GM18499 (cell line): ENCODE measurements around the gene IGSF21.
"Not testable (repeated sequence)": the region's sequence is repeated elsewhere in the genome, so short reads cannot be mapped to it uniquely, and the experiment has no call there.

ENCODE experiments used
- ATAC-seq: cut with Tn5 transposase; IDR thresholded peaks from one replicate; pipeline ENCODE4 v1.9.1; 2021; ENCODE audit warnings: moderate number of reproducible peaks; ENCODE audit not compliant: insufficient read depth, unreplicated experiment

The IGSF21 gene

DNA sequence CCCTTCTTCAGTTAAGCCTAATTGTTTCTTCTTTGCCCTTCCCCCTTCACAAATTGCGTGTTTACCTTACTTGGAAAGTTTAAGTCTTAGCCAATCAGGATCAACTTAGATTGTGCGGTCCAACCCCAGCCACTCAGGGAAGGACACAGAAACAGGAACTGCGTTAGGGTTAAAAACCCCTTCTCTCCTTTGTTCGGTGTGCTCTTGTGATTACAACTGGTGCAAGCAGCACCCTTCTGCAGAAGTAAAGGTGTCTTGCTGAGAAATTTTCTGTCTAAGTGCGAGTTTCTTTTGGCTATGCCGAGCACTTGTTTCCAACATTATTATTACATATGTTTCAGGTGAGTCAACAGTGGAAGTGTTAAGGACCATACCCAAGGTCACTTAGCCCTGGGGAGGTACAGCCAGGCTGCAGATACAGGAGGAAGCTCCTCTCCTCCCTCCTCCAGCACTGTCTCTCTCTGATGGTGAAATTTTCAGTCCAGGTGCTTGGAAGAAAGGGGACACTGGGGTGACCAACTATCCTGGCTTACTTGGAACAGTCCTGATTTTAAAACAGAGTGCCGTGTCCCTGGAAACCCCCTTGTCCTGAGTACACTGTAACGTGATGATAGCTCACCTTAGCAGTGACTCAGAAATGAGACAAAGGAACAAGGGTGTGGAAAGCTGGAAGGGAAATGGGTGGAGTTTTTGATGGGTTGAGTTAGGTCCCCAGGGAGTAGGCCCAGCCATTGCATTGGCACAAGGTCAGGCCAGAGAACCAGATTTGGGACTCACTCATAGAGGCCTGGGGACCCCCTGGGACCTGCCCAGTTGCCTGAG, 304.4 kb downstream of the IGSF21 start:
- ATAC-seq: no peak

DNA sequence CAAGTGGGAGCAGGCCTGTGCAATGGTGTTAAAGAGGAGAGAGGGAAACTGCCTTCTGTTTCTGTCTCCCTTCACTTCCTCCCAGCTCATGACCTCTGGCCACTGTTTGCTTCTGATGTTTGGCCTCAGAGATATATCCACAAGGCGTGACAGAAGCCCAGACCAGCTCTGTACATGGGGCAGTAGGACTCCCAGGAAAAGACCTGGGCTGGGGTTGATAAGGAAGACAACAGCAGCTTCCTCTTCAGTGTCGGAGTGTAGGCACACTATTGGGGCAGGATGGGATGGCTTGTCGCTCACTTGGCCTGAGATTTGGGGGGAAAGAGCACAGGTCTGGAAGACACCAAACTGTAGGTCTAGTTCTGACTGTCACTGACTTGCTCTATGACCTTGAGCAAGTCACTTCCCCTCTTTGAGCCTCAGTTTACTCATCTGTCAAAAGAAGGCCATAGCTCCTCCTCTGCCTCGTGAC, 305.3 kb downstream of the IGSF21 start:
- no peak for ATAC-seq

GRCh38 chr1:18413541-18414305, 306.1 kb downstream of the IGSF21 start:
- no peak for ATAC-seq

GRCh38 chr1:18414321-18414720, 306.7 kb downstream of the IGSF21 start:
- no peak for ATAC-seq

- no peak for ATAC-seq
Measured at GRCh38 chr1:18414872-18415447, 307.4 kb downstream of the IGSF21 start.

GRCh38 chr1:18415448-18416027, 307.9 kb downstream of the IGSF21 start:
- ATAC-seq: no peak

GRCh38 chr1:18416126-18416525, 308.5 kb downstream of the IGSF21 start:
- not testable (repeated sequence) for ATAC-seq

DNA sequence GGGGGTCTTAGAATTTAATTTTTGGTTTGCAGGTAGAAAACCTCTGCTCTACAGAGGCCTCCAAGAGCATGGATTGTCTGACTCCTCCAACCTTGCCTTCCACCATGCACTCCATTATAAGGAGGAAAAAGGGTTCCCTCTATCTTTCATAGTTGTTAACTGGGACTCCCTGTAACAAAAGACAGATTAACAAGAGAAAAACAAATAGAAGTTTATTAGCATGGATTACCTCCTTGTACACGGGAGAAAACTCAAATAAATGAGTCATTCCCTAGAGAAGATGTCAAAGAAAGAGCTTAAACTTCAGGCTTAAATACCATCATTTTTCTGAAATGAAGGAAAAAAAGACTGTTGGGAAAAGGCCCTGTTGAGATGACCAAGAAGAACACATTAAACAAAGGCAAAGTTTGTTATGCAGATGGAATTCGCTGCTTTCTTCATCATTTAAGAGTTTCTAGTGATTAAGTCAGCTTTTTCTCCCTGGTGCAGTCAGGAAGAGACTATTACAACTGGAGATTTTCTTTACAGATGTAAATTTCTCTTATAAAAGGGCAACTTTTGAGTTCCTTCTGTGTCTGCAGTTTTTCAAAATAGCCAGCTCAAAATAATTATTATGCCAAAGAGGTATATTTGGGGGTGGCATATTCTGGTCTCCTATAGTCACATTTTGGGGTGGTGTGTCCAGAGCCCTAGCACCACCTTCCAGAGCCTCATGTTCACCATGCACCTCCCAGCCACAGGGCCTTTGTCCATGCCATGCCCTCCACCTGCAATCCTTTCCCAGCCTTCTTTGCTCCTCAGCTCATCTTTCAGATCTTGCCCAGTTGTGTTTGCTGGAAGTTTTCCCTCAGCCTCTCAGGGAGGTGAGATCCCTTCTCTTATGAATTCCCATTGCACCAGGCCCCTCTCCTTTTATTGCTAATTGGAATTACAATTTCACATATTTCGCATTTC, 310.0 kb downstream of the IGSF21 start:
- ATAC-seq: no peak

DNA sequence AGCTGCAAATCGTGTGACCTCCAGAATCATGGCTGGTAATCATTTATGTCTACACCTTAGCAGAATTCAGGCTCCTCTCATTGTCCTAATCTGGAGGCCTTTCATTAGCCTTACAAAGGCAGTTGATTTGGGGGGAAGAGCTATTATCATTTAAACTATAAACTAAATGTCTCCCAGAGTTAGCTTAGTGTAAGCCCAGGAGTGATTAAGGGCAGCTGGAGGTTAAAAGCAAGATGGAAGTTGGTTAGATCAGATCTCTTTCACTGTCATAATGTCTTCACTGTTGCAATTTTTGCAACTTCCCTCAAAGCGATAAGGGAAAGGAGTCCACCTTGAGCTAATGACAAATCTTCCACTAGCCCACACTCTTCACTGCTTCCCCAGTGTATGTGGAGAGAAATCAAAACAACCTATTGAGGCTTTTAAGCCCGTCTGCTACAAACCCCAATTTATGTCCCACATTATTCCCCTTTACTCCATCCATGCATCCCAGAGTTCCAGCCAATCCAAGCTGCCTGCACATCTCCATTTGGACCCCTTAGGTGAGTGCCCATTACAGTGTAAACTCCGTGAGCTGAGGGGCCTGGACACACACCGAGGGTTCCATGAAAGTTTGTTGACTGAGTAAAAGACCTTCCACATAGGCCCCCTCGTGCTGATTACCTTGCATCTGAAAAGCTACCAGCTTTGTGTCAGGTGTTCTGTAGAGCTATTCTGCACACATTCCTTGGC, 311.7 kb downstream of the IGSF21 start:
- ATAC-seq: no peak

DNA sequence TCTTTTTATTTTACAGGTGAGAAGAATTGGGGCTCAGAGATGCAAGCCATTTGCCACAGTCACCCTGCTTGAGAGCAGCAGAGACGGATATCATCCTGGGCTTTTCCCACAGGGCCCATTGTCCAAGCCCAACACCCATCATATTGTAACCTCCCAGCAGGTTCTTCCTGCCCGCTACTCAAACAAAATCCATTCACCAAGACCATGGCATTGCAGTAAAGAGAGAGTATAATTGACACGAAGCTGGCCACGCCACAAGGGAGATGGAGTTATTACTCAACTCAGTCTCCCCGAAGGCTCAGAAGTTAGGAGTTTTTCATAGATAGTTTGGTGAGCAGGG, 312.2 kb downstream of the IGSF21 start:
- no peak for ATAC-seq

DNA sequence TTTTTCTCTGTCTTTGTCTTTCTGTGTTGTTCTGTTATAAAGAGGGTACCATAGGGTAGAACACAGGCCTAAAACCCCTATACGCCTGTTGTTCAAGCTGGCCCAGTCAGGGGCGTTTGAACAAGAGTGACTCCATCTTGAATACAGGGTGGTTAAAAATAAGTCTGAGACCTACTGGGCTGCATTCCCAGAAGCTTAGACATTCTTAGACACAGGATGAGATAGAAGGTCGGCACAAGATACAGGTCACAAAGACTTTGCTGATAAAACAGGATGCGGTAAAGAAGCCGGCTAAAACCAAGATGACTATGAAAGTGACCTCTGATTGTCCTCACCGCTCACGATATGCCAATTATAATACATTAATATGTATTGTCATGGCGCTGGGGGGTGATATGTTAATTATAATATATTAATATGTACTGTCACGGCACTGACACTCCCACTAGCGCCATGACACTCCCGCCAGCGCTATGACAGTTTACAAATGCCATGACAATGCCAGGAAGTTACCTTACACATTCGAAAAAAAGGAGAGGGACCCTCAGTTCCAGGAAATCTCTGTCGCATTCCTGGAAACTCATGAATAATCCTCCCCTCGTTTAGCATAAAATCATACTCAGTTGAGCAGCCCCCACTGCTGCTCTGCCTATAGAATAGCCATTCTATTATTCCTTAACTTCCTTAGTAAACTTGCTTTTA, 314.6 kb downstream of the IGSF21 start:
- ATAC-seq: no peak

GRCh38 chr1:18422954-18423353, 315.4 kb downstream of the IGSF21 start:
- ATAC-seq: no peak

DNA sequence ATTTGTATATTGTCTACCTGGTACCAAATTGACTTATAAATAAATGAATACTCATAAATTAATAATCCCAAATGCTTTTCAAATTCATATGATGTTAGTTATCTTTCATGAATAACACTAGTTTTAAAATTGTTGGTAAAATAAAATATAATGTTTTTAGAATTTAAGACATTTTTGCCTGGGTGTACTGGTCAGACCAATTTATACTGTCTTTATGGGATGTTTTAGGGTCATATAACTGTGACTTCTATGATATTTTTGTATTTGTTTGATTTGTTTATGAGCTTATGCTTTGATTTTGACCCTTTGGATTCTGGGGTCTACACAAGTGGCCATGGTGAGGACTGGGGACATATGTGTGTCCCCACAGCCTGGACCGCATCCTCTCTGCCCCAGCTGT, 319.0 kb downstream of the IGSF21 start:
- ATAC-seq: no peak
